GM20000 (cell line): Measurements from ENCODE around the gene SEMA6B.

Experiments used
- DNase-seq: peaks from one replicate; pipeline ENCODE4 v3.0.0; 2012; ENCODE audit warnings: low spot score
- TF ChIP-seq, protein P1 (sequence below): IDR thresholded peaks from 2 replicates; pipeline ENCODE4 v1.5.1; 2012; ENCODE audit warnings: mild to moderate bottlenecking, control low read depth; ENCODE audit errors: extremely low read depth, missing control alignments

SEMA6B gene

DNA sequence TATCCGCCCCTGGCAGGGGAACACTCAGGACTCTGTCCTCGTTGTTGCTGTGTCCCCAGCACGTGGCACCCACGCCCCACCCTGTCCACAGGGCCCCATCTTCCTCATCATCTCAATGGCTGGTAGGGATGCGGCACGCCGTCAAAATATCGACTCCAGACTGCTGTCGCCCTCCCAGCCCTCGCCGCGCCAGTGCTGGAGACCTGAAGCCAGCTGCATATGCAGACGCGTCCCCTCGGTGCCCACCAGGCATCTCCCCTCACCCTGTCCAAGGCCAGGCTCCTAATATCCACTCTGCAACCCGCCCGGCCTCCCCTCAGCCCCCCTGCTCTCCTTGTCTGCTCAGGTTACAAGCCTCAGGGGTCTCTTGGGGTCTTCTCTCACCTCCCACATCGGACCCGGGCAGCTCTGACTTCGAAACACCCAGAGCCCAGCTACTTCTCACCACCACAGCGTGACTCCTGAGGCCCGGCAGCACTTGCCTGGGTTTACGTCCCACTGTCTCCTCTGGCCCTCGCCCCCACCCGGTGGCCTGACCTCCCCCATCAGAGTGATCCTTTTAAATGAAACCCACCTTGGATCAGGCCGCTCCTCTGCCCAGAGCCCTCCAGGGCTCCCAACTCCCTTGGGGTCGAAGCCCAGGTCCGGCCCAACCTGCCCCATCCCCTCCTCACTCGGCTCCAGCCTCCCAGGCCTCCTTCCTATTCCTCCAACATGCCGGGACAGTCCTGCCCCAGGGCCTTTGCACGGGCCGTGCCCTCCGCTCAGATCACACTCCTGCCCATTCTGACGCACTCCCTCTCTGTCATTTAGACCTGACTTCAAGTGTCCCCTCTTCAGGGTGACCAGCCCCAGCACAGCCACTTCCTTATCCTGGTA is 53.7 kb downstream of the SEMA6B start:
- no peak for DNase-seq
- TF ChIP-seq, protein P1, sequence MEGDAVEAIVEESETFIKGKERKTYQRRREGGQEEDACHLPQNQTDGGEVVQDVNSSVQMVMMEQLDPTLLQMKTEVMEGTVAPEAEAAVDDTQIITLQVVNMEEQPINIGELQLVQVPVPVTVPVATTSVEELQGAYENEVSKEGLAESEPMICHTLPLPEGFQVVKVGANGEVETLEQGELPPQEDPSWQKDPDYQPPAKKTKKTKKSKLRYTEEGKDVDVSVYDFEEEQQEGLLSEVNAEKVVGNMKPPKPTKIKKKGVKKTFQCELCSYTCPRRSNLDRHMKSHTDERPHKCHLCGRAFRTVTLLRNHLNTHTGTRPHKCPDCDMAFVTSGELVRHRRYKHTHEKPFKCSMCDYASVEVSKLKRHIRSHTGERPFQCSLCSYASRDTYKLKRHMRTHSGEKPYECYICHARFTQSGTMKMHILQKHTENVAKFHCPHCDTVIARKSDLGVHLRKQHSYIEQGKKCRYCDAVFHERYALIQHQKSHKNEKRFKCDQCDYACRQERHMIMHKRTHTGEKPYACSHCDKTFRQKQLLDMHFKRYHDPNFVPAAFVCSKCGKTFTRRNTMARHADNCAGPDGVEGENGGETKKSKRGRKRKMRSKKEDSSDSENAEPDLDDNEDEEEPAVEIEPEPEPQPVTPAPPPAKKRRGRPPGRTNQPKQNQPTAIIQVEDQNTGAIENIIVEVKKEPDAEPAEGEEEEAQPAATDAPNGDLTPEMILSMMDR: no peak

DNA sequence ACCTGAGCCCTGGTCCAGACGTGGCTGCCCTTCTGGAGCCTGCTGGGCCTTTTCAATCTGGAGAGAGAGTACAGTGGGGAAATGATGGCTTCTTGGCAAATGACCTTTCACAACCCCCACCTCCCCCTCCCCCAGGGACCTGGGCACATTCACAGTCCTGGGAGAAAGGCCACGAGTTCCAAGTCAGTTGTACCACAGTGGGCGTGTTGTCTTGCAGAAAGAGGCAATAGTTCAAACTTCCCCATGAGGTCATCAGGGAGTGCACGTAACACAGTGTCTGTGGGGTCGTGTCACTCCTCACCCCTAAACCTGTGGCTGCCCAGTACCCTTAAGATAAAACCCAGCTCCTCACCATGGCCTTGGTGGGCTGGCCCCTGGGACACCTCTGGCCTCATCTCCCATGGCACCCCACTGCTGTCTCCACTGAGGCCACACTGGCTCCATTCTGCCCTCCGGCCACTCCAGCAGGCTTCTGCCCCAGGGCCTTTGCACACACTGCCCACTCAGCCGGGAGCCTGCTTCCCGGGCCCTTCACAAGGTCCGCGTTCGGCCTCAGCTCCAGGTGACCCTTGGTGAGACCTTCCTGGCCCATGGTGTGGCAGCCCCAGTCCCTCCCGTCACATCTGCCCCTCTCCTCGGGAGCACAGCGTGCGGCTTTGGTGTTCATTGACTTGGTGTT is 54.5 kb downstream of the SEMA6B start:
- DNase-seq: no peak
- TF ChIP-seq, protein P1: no peak

DNA sequence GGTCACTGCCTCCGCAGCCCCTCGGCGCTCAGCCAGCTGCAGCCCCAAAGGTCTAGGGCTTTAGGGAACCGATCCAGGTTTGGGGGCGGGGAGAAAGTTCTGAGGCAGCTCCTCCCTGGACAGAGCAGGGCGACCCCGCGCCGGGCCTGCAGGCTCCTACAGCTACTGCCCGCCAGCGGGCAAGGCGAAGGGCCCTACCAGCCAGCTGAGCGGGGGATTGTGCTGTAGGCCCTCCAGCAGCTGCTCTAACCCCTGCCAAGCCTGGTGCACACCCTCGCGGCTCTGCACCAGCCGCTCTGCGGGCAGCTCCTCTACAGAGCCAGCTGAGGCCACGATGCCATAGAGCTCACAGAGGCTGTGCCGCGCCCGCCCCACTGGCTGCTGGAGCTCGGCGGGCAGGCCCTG is 55.2 kb downstream of the SEMA6B start:
- TF ChIP-seq, protein P1: no peak
- no peak for DNase-seq

DNA sequence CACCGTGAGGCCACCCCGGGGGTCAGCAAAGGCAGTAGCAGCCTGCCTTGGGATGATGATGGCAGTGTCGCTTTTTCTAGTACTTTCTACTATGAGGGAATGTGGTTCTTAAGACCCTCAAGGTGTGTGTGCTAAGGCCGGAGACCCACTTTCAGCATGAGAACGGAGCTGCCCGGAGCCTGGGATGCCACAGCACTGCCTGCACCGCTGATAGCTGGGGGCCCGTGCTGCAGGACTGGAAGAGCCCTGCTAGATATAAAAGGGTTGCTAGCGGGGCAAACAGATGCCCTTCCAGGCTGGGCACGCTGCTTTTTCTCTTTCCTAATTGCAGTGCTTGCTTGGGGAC is 55.7 kb downstream of the SEMA6B start:
- TF ChIP-seq, protein P1: no peak
- no peak for DNase-seq

DNA sequence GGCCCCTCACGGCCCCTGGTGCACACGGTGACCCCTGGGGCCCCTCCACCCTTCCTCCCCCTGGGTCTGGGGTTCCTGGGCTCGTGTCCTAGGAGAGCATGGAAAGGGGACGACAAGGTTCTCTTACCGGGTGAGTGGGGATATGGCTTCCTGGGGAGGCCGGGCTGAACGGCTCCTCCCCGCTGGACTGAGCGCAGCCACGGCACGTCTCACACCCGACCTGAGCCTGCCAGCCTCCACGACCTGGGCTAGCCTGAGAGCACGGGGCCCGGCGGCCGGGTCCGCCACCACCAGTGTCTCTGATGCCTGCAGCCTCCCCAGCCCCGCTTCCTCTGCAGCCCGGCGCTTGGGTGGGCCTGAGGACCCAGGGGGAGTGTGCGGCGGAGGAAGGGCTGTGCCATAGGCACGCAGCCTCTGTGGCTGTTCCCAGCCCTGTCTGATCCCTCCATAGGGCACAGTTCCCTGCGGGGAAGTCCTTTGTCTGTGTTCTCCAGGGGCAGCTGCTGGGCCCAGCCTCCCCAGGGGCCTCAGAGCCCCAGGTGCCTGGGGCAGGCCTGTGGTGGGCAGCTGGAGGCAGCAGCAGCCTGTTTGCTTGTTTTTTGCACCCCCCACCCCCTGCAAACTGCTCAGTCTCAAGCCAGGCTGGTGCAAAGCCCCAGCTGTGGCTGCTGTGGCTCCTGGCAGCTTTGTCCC is 56.2 kb downstream of the SEMA6B start:
- no peak for DNase-seq
- TF ChIP-seq, protein P1: no peak

DNA sequence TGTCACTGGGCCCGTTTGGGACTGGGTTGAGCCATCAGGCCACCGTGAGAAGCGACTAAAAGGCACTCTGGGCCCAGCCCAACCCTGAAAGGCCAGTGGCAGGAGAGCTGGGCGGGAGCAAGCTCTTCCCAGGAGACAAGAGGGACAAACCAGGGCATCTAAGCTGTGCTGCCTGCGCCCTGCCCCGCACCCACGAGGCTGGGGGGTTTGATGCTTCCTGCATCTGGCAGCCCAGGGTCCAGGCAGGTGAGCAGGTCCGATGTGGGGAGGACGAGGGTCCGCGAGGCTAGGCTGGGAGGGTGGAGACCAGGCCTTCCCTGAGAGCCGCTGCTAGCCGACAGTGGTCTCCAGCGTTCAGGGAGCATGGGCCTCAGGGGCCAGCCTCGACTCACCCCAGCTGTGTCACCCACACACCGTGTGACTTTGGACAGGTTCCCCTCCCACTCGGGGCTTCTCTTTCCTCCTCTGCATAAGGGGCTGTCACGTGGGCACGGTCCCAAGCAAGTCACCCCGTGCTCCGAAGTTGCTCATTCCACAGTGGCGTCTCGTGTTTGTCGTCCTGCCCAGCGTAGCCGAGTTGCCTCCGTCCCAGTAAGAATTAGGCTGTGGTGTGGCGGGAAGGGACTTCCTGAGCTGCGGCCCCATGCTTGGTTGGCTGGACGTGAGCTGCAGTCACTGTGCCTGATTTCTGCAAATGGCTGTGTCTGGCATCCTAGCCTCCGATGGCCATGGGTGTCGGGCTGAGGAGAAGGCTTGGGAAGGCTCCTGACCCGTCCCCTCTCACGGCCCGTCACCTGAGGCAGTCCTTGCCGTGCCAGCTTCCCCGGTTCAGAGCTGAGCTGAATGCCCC is 57.0 kb downstream of the SEMA6B start:
- DNase-seq: no peak
- TF ChIP-seq, protein P1: no peak
